Measurements from ENCODE around the gene MAF.

The MAF gene

DNA sequence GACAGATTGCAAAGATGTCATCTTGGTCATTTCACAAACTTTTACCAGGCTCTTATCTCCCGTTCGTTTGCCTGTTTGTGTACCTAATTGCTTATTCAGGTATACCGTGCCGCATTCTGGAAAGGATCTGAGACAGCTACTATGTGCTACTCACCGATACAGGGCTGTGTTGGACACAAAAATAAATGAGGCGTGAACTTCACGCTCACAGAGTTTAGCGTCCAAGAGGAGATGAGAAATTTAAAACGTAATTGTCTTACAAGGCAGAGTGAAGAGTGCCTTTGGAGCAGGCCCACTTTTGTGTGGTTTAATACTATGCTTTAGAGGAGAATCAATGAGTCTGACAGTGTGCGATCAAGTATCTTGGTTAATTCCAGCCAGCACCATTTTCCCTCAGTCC is 26.7 kb downstream of the MAF start:
- no peak overlapping the region for H3K27ac ChIP-seq
- TF ChIP-seq, protein P1, sequence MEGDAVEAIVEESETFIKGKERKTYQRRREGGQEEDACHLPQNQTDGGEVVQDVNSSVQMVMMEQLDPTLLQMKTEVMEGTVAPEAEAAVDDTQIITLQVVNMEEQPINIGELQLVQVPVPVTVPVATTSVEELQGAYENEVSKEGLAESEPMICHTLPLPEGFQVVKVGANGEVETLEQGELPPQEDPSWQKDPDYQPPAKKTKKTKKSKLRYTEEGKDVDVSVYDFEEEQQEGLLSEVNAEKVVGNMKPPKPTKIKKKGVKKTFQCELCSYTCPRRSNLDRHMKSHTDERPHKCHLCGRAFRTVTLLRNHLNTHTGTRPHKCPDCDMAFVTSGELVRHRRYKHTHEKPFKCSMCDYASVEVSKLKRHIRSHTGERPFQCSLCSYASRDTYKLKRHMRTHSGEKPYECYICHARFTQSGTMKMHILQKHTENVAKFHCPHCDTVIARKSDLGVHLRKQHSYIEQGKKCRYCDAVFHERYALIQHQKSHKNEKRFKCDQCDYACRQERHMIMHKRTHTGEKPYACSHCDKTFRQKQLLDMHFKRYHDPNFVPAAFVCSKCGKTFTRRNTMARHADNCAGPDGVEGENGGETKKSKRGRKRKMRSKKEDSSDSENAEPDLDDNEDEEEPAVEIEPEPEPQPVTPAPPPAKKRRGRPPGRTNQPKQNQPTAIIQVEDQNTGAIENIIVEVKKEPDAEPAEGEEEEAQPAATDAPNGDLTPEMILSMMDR (conservative IDR thresholded peaks at IDR 0.05) = no peak

GRCh38 chr16:79573071-79573470 is 27.5 kb downstream of the MAF start:
- TF ChIP-seq, protein P1 (conservative IDR thresholded peaks at IDR 0.05) = no peak
- no peak overlapping the region for H3K27ac ChIP-seq

DNA sequence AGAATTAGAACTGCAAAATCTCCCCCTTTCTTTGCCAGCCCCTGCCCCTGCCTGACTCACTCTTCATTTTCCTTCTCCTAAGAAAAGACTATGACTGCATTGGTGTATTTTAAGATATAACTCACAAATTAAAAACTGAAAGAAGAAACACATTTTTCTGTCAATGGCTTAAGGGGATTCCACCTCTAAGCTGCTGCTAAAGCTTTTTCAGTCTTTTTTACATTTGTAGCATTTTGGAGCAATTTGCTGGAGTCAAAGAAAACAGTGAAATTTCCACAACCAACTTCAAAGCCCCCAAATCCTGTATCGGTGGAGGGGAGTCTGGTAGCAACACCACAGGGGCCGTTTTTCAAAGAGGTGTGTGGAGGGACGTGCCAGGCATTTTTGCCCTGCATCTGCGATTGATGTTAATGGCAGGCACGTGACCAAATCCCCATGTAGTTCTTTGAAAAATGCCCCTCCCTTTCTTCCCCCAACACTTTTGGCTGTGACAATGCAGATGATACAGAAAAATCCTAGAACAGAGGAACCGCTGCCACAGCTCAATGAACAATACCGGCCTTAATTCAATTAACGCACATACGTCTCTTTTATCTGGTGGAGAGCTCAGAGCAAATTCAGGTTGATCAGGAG is 28.5 kb downstream of the MAF start:
- H3K27ac ChIP-seq = no peak overlapping the region
- TF ChIP-seq, protein P1 (conservative IDR thresholded peaks at IDR 0.05) = no peak

DNA sequence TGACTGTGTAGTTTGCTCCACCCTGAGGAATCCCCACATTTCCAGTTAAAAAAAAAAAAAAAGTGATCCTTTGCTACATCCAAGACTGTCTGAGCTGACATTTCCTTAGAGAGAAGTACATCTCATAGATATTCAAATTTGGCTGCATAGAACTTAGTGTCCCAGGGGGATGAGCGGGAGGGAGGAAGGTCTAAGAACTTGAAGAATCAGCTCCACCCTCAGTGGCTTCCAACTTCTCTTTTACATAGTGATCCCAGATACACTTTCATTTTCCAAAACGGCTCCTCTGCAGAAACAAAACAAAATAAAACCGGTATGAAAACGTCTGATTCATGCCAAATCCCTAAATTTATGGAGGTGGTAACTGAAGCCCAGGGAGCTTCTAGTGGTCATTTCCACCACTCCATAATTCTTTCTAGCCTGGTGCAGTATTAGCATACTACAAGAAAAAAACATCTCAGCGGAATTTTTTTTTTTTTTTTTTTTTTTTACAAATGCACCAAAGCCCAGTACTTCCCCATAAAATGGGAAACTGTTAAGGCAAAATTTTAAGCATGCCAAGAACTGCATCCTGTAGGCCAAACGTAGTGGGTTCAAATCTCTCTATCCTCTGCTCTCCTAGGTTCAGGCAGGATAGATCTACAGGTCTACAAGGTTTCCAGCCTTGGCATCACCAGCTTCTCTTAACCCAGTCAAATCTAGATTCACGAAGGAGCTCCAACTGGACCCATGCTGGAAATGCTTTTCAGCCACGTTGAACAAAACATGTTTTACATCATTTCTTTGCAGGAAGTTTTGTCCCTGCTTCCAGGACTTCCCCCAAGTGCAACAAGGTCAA is 29.3 kb downstream of the MAF start:
- TF ChIP-seq, protein P1 (conservative IDR thresholded peaks at IDR 0.05) = no peak
- no peak overlapping the region for H3K27ac ChIP-seq

DNA sequence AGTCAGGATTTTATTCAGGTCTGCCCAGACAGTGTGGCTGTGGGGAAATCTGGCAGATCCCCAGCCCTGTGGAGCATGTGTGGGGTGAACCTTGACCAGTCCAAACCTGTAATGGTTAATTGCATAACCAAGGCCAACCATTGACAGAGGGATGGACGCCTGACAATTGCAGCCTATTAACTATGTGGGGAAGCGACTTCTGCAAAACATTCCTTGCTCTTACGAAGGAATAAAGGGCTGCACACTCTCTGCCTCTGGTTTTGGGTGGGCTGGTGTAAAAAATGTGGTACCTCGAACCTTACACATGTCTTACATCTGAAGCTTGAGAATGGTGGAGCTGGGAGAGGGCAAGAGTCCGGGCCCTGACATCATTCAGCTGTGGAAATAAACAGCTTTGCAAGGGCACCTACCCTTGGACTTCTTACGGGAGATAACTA is 35.8 kb downstream of the MAF start:
- TF ChIP-seq, protein P1 (conservative IDR thresholded peaks at IDR 0.05) = no peak
- H3K27ac ChIP-seq = no peak overlapping the region

- no peak overlapping the region for H3K27ac ChIP-seq
- TF ChIP-seq, protein P1 (conservative IDR thresholded peaks at IDR 0.05) = no peak
These were observed 36.6 kb downstream of the MAF start for GRCh38 chr16:79563921-79564320.

DNA sequence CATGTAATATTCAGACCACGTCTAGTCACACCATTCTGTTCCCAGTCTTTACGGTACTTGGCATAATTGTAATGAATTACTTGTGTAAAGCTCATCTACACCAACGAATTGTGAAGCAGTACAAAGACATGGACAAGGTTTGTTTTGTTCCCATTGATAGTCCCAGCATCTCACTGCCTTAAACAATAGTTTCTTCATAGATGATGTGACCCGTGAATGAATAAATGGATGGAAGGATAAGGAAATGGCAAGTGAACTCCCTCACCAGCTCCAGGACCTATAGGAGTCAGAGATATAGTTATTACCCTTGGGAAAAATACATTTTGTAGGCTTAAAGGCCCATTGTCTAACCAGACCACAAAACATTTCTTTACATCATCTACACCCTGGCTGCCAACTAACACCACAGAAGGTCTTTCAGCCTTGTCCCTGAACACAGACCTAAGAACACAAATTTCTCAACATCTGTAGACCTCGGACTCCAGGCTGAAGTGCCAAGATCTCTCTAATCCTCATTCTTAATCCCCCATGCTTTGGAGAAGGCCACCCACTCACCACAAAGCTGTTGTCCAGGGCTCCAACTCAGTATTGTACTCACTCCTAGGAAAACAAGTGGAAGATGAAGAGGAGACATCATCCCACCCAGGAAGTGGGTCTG is 38.2 kb downstream of the MAF start:
- TF ChIP-seq, protein P1 (conservative IDR thresholded peaks at IDR 0.05) = no peak
- no peak overlapping the region for H3K27ac ChIP-seq

Measured in VCaP (cell line).